Smooth muscle cell of the coronary artery (primary cell): ENCODE results near the gene TPT1. TPM values are rescaled to one million over a fixed set of nuclear protein-coding genes. Genes with fewer than 3 reads are reported as not detected.

ENCODE experiments used
- total RNA-seq: library from RNA; depleted of rRNA; stranded (reverse); fragments of >200 nt; gene quantifications from 2 replicates; pipeline ENCODE4 v1.2.3, GENCODE V29; 2014; ENCODE audit warnings: low replicate concordance

TPT1 gene
- 2,880 and 6,564 TPM in 2 replicates for total RNA-seq

DNA sequence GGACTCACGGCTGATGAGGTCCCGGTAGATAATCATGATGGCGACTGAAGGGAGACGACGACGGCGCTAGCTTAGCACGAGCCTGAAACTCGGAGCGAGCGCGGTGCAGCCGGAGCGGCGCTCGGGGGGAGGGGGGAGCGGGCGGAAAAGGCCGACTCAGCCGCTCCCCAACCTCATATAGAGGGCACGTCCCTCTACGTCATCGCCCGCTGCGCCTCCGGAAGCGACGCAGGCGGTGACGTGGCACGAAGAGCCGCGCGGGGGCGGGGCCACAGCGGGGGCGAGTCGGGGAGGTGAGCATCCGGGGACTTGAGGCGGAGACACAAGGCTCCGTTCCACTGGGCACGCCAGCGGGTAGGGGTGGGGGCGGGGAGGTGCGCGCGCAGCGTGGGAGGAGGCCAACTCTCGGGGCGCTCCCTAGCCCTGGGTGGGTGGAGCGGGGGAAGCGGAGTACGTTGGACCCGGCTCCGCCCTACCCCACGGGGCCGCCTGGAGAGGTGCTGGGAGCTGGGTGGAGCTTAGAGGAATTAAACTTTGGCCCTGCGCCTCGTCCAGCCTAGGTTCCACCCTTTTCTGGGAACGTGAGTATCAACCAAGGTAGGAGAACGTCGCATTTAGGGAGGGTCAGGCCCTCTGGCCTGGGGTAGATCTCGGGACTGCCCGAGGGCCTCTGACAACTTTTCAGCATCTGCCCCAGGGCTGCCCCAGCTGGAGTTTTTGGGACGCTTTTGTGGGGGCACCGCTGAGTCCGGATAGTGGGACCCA, at the start of gene TPT1:
Gene TPT1, minus strand, starts transcription at position 150 of the 765 bp plus-strand sequence. Its CDS starts 114 bp downstream, at position 36.

Other genes starting within 250 kb of the TPT1 start
- 8.9 and 23.8 TPM in 2 replicates for gene GTF2F2, start 220.7 kb downstream of the TPT1 start, total RNA-seq
- gene KCTD4, start 140.1 kb downstream of the TPT1 start, total RNA-seq = 0.35 and 0.53 TPM in 2 replicates
- gene SLC25A30, start 77.2 kb upstream of the TPT1 start, total RNA-seq = 10.7 and 29.4 TPM in 2 replicates
- gene COG3, start 123.8 kb upstream of the TPT1 start, total RNA-seq = 19.0 and 34.3 TPM in 2 replicates